Sigmoid colon (tissue), 4 donors: ENCODE data around the gene ALOX5.

ENCODE experiments used
- EP300 ChIP-seq, 4 donors: sonication (generic); formaldehyde crosslinking; IDR thresholded peaks; one replicate each; pipeline ENCODE4 v1.6.1; 2017; ENCODE audit warnings: antibody characterized with exemption in 4 of 4
- POLR2A ChIP-seq, 2 donors: fragments of 450-650 bp; IDR thresholded peaks; one replicate each; pipeline ENCODE4 v1.6.1; 2016; ENCODE audit warnings: antibody characterized with exemption in 2 of 2, mild to moderate bottlenecking in 2 of 2, moderate library complexity in 2 of 2
- TF ChIP-seq, protein P1 (sequence below), 4 experiments: fragments of 450-650 bp in 3 of 4; fragments of 200-600 bp in 1 of 4; IDR thresholded peaks; one replicate each; pipeline ENCODE4 v1.5.1; 2016 to 2019; ENCODE audit warnings: antibody characterized with exemption in 4 of 4, mild to moderate bottlenecking in 3 of 4, moderate library complexity in 2 of 4

DNA sequence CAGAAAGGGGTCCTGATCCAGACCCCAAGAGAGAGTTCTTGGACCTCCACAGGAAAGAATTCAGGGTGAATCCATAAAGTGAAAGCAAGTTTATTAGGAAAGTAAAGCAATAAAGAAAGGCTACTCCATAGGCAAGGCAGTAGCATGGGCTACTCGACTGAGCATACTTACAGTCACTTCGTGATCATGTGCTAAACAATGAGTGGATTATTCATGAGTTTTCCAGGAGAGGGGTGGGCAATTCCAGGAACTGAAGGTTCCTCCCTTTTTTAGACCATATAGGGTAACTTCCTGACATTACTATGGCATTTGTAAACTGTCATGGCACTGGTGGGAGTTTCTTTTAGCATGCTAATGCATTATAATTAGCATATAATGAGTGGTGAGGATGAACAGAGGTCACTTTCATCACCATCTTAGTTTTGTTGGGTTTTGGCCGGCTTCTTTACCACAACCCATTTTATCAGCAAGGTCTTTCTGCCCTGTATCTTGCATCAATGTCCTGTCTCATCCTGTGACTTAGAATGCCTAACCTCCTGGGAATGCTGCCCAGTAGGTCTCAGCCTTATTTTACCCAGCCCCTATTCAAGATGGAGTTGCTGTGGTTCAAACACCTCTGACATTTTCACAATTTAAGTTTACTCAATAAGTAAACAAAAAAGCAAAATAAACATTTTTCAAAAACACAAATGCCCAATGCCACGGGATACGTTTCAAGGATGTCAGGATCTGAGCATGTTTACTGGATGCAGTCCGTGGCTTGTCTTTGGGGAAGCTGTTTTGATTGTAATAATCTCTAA, 37.0 kb downstream of the ALOX5 start:
- no peak for TF ChIP-seq POLR2A (IDR thresholded peaks at IDR 0.05)
- TF ChIP-seq, protein P1, sequence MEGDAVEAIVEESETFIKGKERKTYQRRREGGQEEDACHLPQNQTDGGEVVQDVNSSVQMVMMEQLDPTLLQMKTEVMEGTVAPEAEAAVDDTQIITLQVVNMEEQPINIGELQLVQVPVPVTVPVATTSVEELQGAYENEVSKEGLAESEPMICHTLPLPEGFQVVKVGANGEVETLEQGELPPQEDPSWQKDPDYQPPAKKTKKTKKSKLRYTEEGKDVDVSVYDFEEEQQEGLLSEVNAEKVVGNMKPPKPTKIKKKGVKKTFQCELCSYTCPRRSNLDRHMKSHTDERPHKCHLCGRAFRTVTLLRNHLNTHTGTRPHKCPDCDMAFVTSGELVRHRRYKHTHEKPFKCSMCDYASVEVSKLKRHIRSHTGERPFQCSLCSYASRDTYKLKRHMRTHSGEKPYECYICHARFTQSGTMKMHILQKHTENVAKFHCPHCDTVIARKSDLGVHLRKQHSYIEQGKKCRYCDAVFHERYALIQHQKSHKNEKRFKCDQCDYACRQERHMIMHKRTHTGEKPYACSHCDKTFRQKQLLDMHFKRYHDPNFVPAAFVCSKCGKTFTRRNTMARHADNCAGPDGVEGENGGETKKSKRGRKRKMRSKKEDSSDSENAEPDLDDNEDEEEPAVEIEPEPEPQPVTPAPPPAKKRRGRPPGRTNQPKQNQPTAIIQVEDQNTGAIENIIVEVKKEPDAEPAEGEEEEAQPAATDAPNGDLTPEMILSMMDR (IDR thresholded peaks at IDR 0.05), result no peak
- TF ChIP-seq EP300 (IDR thresholded peaks at IDR 0.05), result no peak
